Mucosa of stomach (tissue), 1 donor: ENCODE measurements around the gene TUBGCP6.
A peak's percentile ranks its signal among the peaks of the same experiment; 100 is the strongest.
"Not testable (repeated sequence)": the region's sequence is repeated elsewhere in the genome, so short reads cannot be mapped to it uniquely, and the experiment has no call there.

Experiments used
- H3K27me3 ChIP-seq: one replicate; pipeline ENCODE4 v1.7.0; 2013; ENCODE audit warnings: mild to moderate bottlenecking, low read length; ENCODE audit not compliant: control insufficient read depth, insufficient read depth
- H3K36me3 ChIP-seq: one replicate; pipeline ENCODE4 v1.7.0; 2013; ENCODE audit warnings: low read length; ENCODE audit not compliant: control insufficient read depth, insufficient read depth
- H3K4me1 ChIP-seq: one replicate; pipeline ENCODE4 v1.7.0; 2013; ENCODE audit warnings: mild to moderate bottlenecking, low read length; ENCODE audit not compliant: control insufficient read depth, insufficient read depth
- H3K4me3 ChIP-seq: one replicate; pipeline ENCODE4 v1.7.0; 2013; ENCODE audit warnings: low read length
- H3K9ac ChIP-seq: one replicate; pipeline ENCODE4 v1.7.0; 2013; ENCODE audit warnings: mild to moderate bottlenecking, low read length, moderate library complexity
- H3K9me3 ChIP-seq: one replicate; pipeline ENCODE4 v1.7.0; 2013; ENCODE audit warnings: mild to moderate bottlenecking, low read length, moderate library complexity; ENCODE audit not compliant: control insufficient read depth
- donor health status: Pancreatic carcinoma.

Gene TUBGCP6

DNA sequence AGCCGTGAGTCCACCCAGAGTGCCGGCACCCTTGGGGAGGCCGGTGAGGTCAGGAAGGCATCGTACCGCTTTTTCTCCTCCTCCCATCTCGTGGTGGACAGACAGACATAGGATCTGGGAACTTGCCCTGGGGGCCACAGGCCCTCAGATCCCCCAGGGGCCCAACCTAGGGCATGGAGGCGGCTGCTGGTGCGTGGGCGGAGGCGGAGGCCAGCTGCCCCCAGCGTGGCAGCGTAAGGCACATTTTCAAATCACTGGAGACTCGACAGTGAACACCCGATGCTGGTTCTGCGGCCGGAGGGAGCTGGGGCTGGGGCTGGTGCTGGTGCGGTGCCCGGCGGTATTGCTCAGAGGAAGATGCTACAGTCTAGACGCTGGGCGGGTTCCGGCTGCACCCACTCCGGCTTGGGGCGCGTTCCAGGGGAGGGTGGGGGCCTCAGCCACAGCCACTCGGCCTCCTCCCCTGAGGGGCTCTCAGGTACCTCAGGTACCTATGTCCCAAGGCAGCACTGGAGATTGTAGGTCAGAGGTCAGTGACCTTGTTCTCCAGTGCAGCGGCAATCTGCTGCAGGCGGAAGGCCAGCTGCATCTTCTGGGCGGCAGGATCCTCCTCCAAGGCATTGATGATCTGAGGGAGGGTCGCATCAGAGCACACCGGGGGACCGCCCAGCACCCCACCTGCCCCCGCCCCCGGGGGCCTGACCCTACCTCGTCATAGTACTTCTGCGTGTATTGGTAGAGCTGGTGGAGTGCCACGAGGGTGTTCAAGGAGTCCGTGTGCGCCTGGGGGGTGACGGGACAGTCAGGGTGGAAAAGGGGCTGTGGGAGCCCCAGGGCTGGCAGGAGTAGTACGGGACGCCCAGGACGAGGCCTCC is 30.6 kb upstream of the TUBGCP6 start:
- Histone ChIP-seq H3K4me3 (no peak overlapping the region), H3K4me1 (peaks cover 36% of the 10 kb centered on the region), H3K27me3 (peaks cover 5% of the 10 kb centered on the region), H3K9ac (no peak overlapping the region), H3K9me3 (no peaks in the 10 kb centered on the region), H3K36me3 (peaks cover 29% of the 10 kb centered on the region)

DNA sequence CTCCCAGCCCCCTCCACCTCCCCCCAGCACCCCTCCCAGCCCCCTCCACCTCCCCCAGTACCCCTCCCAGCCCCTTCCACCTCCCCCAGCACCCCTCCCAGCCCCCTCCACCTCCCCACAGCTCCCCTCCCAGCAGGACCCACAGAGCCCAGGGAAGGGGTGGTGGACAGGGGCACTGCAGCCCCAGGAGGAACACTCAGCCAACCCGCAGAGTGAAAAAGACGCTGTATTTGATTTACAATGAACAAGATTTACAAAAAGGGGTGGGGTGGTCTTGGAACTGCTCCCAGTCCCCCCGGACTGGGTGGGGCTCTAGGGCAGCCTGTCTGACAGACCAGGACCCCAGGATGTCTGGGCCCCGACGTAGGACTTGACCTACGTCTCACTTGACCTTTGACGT is 29.9 kb upstream of the TUBGCP6 start:
- Histone ChIP-seq H3K27me3 (peaks cover 5% of the 10 kb centered on the region), H3K9me3 (no peaks in the 10 kb centered on the region), H3K4me1 (peaks cover 31% of the 10 kb centered on the region), H3K9ac (no peak overlapping the region), H3K4me3 (no peak overlapping the region), H3K36me3 (peaks cover 25% of the 10 kb centered on the region)

DNA sequence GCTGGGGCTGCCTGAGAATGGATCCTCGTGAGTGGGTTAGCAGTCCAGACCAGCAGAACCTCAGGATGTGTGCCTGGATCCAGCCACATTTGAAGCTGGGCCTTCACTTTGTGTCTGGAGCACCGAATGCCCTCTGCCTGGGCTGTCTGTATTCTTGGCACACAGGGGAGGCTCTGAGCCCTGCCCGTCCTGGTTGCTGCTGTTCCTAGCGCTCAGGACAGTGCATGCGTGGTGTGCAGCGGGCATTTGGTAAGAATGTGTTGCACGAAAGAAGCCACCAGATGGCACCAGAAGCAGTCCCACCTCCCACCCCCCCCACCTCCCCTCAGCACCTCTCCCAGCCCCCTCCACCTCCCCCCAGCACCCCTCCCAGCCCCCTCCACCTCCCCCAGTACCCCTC is 29.5 kb upstream of the TUBGCP6 start:
- peaks cover 31% of the 10 kb centered on the region for H3K4me1 ChIP-seq
- H3K9ac ChIP-seq, result no peak overlapping the region
- H3K4me3 ChIP-seq, result no peak overlapping the region
- peaks cover 9% of the 10 kb centered on the region for H3K27me3 ChIP-seq
- H3K9me3 ChIP-seq, result no peaks in the 10 kb centered on the region
- H3K36me3 ChIP-seq, result peaks cover 21% of the 10 kb centered on the region

DNA sequence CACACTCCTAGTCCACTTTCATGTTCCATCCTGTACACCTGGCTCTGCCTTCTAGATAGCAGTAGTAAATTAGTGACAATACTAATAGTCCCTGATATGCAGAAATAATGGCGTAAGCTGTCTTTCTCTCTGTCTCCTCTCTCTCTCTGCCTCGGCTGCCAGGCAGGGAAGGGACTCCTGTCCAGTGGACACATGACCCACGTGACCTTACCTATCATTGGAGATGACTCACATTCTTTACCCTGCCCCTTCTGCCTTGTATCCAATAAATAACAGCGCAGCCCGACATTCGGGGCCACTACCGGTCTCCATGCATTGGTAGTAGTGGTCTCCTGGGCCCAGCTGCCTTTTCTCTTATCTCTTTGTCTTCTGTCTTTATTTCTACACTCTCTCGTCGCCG is 29.0 kb upstream of the TUBGCP6 start:
- Histone ChIP-seq H3K4me1 (peaks cover 36% of the 10 kb centered on the region), H3K36me3 (peaks cover 17% of the 10 kb centered on the region), H3K27me3 (peaks cover 14% of the 10 kb centered on the region)

DNA sequence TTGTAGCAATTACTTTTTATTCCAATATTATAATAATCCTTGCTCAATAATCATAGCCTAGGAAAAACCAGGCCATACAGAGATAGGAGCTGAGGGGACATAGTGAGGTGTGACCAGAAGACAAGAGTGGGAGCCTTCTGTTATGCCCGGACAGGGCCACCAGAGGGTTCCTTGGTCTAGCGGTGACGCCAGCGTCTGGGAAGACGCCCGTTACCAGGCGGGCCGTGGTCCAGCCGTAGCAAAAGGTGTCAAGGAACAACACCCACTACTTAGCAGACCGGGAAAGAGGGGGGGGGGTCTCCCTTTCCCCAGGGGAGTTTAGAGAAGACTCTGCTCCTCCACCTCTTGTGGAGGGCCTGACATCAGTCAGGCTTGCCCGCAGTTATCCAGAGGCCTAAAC is 28.5 kb upstream of the TUBGCP6 start:
- not testable (repeated sequence) for H3K4me3 ChIP-seq, H3K9ac ChIP-seq, H3K9me3 ChIP-seq
- Histone ChIP-seq H3K4me1 (peaks cover 41% of the 10 kb centered on the region), H3K27me3 (peaks cover 14% of the 10 kb centered on the region), H3K36me3 (peaks cover 17% of the 10 kb centered on the region)

More for the DNA sequence above, 29.0 kb upstream of the TUBGCP6 start:
- H3K4me3 ChIP-seq, H3K9ac ChIP-seq, H3K9me3 ChIP-seq: not testable (repeated sequence)

DNA sequence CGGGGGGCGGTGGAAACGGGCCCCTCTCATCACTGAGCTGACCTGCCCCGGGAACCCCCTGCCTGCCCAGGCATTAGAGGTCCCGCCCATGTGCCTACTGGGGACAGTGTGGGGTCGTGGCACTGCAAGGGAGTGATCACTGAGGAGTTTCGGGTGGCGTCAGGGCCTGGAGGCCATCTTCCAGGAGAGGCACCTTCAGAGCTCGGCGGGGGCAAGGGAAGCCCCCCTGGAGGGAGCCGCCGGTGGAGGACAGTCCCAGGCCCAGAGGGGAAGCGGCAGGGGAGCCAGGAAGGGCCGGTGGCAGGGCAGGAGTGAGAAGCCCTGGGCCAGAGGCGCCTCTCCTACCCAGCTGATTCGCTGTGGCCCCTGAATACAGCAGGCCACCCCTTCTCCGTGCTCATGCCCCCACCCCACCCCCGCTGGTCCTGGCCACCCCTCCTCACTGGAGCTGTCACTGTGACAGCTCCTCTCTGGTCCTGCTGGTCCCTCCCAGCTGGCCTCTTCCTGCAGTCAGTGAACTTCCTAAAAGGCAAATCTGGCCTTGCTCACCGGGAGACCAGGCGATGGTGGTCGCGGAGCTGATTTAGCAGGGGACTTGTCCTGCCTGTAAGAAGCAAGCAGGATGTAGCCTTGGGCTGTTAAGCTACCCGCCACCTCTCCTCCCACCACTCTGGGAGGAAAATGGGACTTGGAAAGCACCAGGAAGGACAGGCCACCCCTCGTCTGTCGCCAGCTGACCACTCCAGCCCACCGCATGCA is 27.4 kb upstream of the TUBGCP6 start:
- Histone ChIP-seq H3K4me1 (peaks cover 47% of the 10 kb centered on the region), H3K36me3 (peaks cover 14% of the 10 kb centered on the region), H3K9ac (no peak overlapping the region), H3K27me3 (peaks cover 21% of the 10 kb centered on the region), H3K4me3 (no peak overlapping the region), H3K9me3 (no peaks in the 10 kb centered on the region)

DNA sequence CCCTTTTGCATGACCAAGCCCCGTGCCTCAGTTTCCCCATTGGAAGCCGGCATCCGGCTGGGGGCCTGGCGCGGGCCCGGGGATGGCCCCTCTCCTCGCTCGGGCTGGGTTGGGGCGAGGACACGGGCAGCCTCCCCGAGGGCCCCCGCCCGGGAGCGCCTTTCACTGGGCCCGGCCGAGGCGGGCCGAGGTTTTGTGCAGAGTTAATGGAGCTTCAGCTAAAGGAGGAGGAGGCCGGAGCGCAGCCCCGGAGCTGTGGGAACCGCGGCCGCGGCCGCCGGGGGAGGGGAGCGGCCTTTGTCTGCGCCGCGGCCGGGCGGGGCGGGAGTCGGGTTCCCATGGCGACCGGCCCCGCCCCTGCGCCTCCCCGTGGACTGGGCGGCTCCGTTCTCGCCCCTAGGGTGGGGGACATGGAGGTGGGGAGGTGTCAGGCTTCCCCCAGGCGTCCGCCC is 26.7 kb upstream of the TUBGCP6 start:
- peaks cover 8% of the 10 kb centered on the region for H3K36me3 ChIP-seq
- no peak overlapping the region for H3K4me3 ChIP-seq
- H3K9ac ChIP-seq, result no peak overlapping the region
- peaks cover 28% of the 10 kb centered on the region for H3K27me3 ChIP-seq
- no peaks in the 10 kb centered on the region for H3K9me3 ChIP-seq
- peaks cover 47% of the 10 kb centered on the region for H3K4me1 ChIP-seq

DNA sequence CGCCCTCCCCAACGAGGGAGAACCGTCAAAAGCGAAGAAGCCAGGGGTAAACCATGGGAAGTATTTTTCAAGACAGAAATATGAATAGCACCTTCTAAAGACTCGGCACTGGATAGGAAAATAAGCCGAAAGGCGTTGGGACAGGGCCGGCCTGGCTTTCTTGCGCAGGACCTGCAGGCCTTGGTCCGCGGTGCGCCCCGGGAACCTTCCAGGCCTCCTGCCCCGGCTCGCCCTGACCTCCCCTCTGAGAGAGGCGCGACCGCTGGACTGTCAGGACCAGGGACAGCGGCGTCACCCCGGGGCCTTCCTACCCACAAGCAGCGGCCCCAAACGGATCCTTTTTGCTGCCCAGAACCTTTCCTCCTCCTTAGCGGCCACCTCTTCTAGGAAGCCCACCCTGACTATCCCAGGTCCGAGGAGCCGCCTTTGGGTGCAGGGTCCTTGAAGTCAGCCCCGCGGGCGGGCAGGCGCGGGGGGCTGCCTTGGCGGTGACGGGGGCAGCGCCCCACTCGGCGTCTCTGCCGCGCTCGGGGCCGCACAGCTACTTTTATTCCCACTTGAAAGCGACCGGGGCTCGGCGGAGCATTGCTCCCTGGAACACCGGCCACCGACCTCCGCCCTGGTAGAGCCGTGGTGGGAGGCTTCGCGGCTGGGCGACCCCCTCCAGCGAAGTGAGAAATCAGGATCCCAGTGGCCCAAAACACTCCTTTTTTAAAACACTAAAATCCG is 26.0 kb upstream of the TUBGCP6 start:
- Histone ChIP-seq H3K4me3 (no peak overlapping the region), H3K27me3 (peaks cover 34% of the 10 kb centered on the region), H3K4me1 (peaks cover 47% of the 10 kb centered on the region), H3K36me3 (peaks cover 4% of the 10 kb centered on the region), H3K9ac (peak overlapping the region; percentile 39), H3K9me3 (no peaks in the 10 kb centered on the region)

DNA sequence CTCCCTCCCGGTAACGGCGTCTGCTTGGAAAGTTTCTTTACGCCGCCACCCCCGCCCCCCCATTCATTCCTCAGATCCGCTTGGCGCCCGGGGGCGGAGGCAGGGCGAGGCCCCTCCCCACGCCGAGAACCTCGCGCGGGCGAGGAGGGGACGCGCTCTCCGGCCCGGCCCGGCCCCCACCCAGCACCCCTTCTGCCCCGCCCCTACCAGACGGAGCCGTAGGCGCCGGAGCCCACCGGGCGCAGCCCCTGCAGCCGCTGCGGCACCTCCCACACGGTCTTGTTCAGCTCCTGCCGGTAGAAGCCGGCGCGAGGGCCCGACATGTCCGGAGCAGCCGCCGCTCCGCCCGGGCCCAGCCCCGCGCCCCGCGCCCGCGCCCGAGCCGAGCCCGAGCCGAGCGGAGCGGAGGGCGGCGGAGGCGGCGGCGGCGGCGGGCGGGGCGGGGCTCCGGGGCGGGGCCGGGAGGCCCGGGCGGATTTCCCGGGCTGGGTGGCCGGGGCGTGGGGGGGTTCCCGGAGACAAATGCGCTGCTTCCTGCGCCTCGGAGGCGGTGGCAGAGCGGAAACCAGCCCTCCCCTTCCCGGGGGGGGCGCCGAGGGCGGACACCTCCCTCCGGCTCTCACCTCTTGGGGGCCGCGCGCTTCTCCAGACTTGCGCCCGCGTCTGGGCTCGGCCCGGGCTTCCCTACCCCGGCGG is 25.3 kb upstream of the TUBGCP6 start, which contains the start of gene MAPK11:
Gene MAPK11, minus strand, starts transcription at position 411 of the 696 bp plus-strand sequence. Its CDS starts 88 bp downstream, at position 323.
- H3K9me3 ChIP-seq, result no peaks in the 10 kb centered on the region
- H3K27me3 ChIP-seq, result peaks cover 34% of the 10 kb centered on the region
- no peak within 1 kb of the TSS for H3K4me3 ChIP-seq
- peaks cover 47% of the 10 kb centered on the region for H3K4me1 ChIP-seq
- peaks cover 3% of the 10 kb centered on the region for H3K36me3 ChIP-seq
- peak within 1 kb of the TSS; percentile 39 for H3K9ac ChIP-seq

DNA sequence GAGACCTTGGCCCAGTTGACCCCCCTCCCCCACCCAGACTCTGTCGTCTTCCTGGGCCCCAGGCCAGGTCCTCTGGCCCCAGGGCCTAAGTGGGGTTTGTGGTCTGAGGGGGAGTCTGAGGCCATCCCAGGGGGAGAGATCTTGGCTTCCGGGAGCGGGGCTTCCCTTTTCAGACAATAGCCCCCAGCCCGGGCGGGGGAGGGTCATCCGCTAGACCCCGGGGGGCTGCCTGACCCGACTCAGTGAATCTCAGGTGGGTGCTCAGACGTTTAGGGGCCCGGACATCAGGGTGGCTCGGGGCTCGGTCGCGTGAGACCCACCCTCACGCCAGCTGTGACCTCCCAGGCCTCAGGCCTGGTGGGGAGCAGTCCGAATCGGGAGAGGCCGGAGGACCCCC is 24.7 kb upstream of the TUBGCP6 start:
- Histone ChIP-seq H3K9me3 (no peaks in the 10 kb centered on the region), H3K4me1 (peaks cover 47% of the 10 kb centered on the region), H3K4me3 (no peak overlapping the region), H3K36me3 (no peaks in the 10 kb centered on the region), H3K9ac (peak overlapping the region; percentile 34), H3K27me3 (peaks cover 36% of the 10 kb centered on the region)

DNA sequence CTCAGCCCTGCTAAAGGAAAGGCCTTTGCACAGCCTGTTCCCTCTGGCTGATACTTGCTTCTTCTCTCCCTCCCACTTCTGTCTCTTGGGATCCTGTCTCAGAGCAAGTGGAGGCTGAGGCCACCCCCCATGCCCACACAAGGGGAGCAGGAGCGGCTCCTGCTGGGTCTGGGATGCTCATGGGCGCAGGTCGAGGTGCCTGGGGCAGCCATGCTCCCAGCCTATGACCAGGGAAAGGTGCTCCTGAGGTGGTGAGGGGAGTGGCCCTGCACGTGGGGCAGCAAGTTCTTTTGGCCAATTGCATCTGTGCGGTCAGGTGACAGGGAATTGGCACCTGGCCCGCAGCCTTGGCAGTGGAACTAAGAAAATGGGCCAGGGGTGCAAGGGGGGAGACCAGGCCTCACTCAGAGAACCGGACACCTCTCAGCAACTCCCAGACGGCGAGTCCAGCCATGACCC is 23.9 kb upstream of the TUBGCP6 start:
- H3K4me1 ChIP-seq, result peaks cover 42% of the 10 kb centered on the region
- H3K36me3 ChIP-seq, result no peaks in the 10 kb centered on the region
- peaks cover 41% of the 10 kb centered on the region for H3K27me3 ChIP-seq
- no peaks in the 10 kb centered on the region for H3K9me3 ChIP-seq
- H3K9ac ChIP-seq, result no peak overlapping the region
- H3K4me3 ChIP-seq, result no peak overlapping the region
